Measurements from ENCODE around the gene TAS2R50. TPM values are rescaled to one million over a fixed set of nuclear protein-coding genes. Genes with fewer than 3 reads are reported as not detected.
A peak's percentile ranks its signal among the peaks of the same experiment; 100 is the strongest.

Gene TAS2R50
- total and polyA plus RNA-seq, 8 donors: 0.40 to 0.74 (median 0.60) TPM; not detected in 2

DNA sequence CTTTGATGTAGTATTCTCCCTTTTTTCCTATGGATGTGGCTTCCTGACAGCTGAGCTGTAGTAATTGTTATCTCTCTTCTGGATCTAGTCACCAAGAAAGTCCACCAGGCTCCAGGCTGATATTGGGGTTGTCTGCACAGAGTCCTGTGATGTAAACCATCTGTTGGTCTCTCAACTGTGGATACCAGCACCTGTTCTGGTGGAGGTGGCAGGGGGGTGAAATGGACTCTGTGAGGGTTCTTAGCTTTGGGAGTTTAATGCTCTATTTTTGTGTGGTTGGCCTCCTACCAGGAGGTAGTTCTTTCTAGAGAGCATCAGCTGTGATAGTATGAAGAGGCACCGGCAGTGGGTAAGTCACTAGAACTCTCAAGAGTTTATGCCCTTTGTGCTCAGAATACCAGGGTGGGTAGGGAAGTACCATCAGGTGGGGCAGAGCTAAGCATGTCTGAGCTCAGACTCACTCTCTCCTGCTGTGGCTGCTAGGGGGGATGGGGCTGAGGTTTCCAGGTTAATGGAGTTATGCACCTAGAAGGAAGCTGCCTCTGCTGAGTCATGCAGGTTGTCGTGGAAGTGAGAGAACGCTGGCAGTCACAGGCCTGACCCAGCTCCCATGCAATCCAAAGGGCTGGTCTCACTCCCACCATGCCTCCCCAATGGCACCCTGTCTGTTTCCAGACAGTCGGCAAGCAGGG is 44.6 kb downstream of the TAS2R50 start:
- H3K9me3 ChIP-seq: no peaks in the 10 kb centered on the region
- intact Hi-C loops (cut with DNase I): no loop called here
- no peaks in the 10 kb centered on the region for H3K36me3 ChIP-seq
- H3K27ac ChIP-seq: no peak overlapping the region
- ATAC-seq: peak in 2 of 4 donors; percentile 48 to 51
- DNase-seq: peak in 1 of 6 donors; percentile 18
- TF ChIP-seq, protein P1, sequence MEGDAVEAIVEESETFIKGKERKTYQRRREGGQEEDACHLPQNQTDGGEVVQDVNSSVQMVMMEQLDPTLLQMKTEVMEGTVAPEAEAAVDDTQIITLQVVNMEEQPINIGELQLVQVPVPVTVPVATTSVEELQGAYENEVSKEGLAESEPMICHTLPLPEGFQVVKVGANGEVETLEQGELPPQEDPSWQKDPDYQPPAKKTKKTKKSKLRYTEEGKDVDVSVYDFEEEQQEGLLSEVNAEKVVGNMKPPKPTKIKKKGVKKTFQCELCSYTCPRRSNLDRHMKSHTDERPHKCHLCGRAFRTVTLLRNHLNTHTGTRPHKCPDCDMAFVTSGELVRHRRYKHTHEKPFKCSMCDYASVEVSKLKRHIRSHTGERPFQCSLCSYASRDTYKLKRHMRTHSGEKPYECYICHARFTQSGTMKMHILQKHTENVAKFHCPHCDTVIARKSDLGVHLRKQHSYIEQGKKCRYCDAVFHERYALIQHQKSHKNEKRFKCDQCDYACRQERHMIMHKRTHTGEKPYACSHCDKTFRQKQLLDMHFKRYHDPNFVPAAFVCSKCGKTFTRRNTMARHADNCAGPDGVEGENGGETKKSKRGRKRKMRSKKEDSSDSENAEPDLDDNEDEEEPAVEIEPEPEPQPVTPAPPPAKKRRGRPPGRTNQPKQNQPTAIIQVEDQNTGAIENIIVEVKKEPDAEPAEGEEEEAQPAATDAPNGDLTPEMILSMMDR (IDR thresholded peaks at IDR 0.05): no peak
- H3K4me3 ChIP-seq: no peak overlapping the region
- no peaks in the 10 kb centered on the region for H3K27me3 ChIP-seq
- WGBS, 2 donors: 75 to 80% methylated on average over 4 of the region's 4 CpGs
- H3K4me1 ChIP-seq: no peaks in the 10 kb centered on the region
- no peak for FAIRE-seq

GRCh38 chr12:10941369-10941768 is 45.3 kb downstream of the TAS2R50 start:
- Histone ChIP-seq H3K4me3 (no peak overlapping the region), H3K9me3 (no peaks in the 10 kb centered on the region), H3K27me3 (no peaks in the 10 kb centered on the region), H3K27ac (no peak overlapping the region), H3K36me3 (no peaks in the 10 kb centered on the region), H3K4me1 (no peaks in the 10 kb centered on the region)
- FAIRE-seq (peak; percentile 39), DNase-seq (no peak), ATAC-seq (no peak)
- intact Hi-C loops (cut with DNase I): no loop called here
- TF ChIP-seq, protein P1 (IDR thresholded peaks at IDR 0.05): no peak

GRCh38 chr12:10940389-10940788 is 46.3 kb downstream of the TAS2R50 start:
- FAIRE-seq (no peak), ATAC-seq (no peak), DNase-seq (no peak)
- TF ChIP-seq, protein P1 (IDR thresholded peaks at IDR 0.05): no peak
- Histone ChIP-seq H3K27ac (no peak overlapping the region), H3K36me3 (no peaks in the 10 kb centered on the region), H3K4me1 (no peaks in the 10 kb centered on the region), H3K9me3 (no peaks in the 10 kb centered on the region), H3K27me3 (no peaks in the 10 kb centered on the region), H3K4me3 (no peak overlapping the region)
- 93 to 100% methylated on average over 2 of the region's 2 CpGs for WGBS, 2 donors
- intact Hi-C loops (cut with DNase I): no loop called here

GRCh38 chr12:10939163-10939562 is 47.5 kb downstream of the TAS2R50 start, which contains the start of gene TAS2R14:
Gene TAS2R14 (minus strand): TSS chr12:10939263. CDS start chr12:10939207, 56 bp downstream.
- no peak for ATAC-seq
- Histone ChIP-seq H3K27ac (no peak within 1 kb of the TSS), H3K27me3 (no peaks in the 10 kb centered on the region), H3K4me3 (no peak within 1 kb of the TSS), H3K4me1 (no peaks in the 10 kb centered on the region), H3K36me3 (no peaks in the 10 kb centered on the region), H3K9me3 (no peaks in the 10 kb centered on the region)
- TF ChIP-seq, protein P1 (IDR thresholded peaks at IDR 0.05): no peak
- intact Hi-C loops (cut with DNase I): no loop called here
- no peak for DNase-seq
- WGBS, 2 donors: 63 to 86% methylated on average over 1 of the region's 1 CpG
- no peak for FAIRE-seq

DNA sequence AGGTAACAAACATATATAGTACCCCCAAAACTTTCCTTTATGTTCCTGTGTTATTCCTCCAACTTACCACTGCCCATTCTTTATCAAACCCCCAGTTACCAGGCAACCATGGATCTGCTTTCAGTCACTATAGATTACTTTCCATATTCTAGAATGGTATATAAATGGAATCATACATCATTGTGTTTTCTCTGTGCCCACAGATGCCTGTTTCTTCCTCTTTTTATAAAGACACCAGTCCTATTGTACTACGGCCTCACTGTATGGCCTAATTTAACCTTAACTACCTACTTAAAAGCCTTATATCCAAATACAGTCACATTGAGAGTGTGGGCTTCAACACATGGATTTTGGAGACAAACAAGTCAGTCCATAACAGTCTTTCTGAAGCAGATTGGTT is 50.2 kb downstream of the TAS2R50 start:
- DNase-seq (no peak), ATAC-seq (no peak), FAIRE-seq (no peak)
- H3K36me3 ChIP-seq: no peaks in the 10 kb centered on the region
- no peaks in the 10 kb centered on the region for H3K9me3 ChIP-seq
- 97% methylated on average over 1 of the region's 1 CpG for WGBS, 2 donors
- H3K4me1 ChIP-seq: no peaks in the 10 kb centered on the region
- H3K4me3 ChIP-seq: no peak overlapping the region
- TF ChIP-seq, protein P1 (IDR thresholded peaks at IDR 0.05): no peak
- intact Hi-C loops (cut with DNase I): no loop called here
- no peak overlapping the region for H3K27ac ChIP-seq
- H3K27me3 ChIP-seq: no peaks in the 10 kb centered on the region
